Lower leg skin (tissue), 4 donors: ENCODE results near the gene OR2T33. TPM values are rescaled to one million over a fixed set of nuclear protein-coding genes. Genes with fewer than 3 reads are reported as not detected.
"Not testable (repeated sequence)": the region's sequence is repeated elsewhere in the genome, so short reads cannot be mapped to it uniquely, and the experiment has no call there.

ENCODE experiments used
- DNase-seq, 2 donors: peaks; one replicate each; pipeline ENCODE4 v3.0.0-alpha.2; 2019; ENCODE audit warnings: low spot score in 2 of 2
- H3K4me3 ChIP-seq: fragments of 200-600 bp; sonication (generic); 2 replicates; pipeline ENCODE4 v1.5.1; 2017; ENCODE audit warnings: mild to moderate bottlenecking, low read depth; ENCODE audit not compliant: poor library complexity, severe bottlenecking
- POLR2A ChIP-seq, 2 donors: fragments of 450-650 bp; IDR thresholded peaks; one replicate each; pipeline ENCODE4 v1.6.1; 2016 to 2017; ENCODE audit warnings: antibody characterized with exemption in 2 of 2, mild to moderate bottlenecking in 1 of 2, moderate library complexity in 1 of 2
- WGBS, 2 donors: methylation state at CpG; one replicate each; pipeline ENCODE4 v1.1.5; 2018; 5-methylcytosine and 5-hydroxymethylcytosine counted together
- intact Hi-C: fragments of 100-400 bp; cut with DNase I; formaldehyde crosslinking; loops from one replicate; pipeline ENCODE4 v1.15.0; 2023; ENCODE audit warnings: low total_unique reads
- total RNA-seq, 4 donors: library from RNA; depleted of rRNA; stranded (reverse); fragments of >200 nt; gene quantifications; one replicate each; pipeline ENCODE4 v1.1.0, GENCODE V29; 2016
- TF ChIP-seq, protein P1 (sequence below), 3 donors: fragments of 450-650 bp; IDR thresholded peaks; one replicate each; pipeline ENCODE4 v1.5.1; 2016; ENCODE audit warnings: antibody characterized with exemption in 3 of 3, mild to moderate bottlenecking in 3 of 3, moderate library complexity in 2 of 3

The OR2T33 gene
- total RNA-seq = not detected

GRCh38 chr1:248277876-248278275, at the start of gene OR2T33:
Gene OR2T33 (minus strand): TSS chr1:248277976. CDS start chr1:248273814, 4,162 bp downstream.
- DNase-seq = no peak
- 39% methylated on average over 1 of the region's 1 CpG for WGBS, 2 donors
- TF ChIP-seq, protein P1, sequence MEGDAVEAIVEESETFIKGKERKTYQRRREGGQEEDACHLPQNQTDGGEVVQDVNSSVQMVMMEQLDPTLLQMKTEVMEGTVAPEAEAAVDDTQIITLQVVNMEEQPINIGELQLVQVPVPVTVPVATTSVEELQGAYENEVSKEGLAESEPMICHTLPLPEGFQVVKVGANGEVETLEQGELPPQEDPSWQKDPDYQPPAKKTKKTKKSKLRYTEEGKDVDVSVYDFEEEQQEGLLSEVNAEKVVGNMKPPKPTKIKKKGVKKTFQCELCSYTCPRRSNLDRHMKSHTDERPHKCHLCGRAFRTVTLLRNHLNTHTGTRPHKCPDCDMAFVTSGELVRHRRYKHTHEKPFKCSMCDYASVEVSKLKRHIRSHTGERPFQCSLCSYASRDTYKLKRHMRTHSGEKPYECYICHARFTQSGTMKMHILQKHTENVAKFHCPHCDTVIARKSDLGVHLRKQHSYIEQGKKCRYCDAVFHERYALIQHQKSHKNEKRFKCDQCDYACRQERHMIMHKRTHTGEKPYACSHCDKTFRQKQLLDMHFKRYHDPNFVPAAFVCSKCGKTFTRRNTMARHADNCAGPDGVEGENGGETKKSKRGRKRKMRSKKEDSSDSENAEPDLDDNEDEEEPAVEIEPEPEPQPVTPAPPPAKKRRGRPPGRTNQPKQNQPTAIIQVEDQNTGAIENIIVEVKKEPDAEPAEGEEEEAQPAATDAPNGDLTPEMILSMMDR (IDR thresholded peaks at IDR 0.05) = no peak
- no peak for TF ChIP-seq POLR2A (IDR thresholded peaks at IDR 0.05)
- intact Hi-C loops = no loop called here
- H3K4me3 ChIP-seq = no peak within 1 kb of the TSS

- intact Hi-C loops = no loop called here
Observed at GRCh38 chr1:248324468-248324867, 46.7 kb upstream of the OR2T33 start, which contains the start of gene OR2M7. Gene OR2M7 (minus strand): TSS chr1:248324568. CDS start chr1:248324568, 0 bp downstream.

DNA sequence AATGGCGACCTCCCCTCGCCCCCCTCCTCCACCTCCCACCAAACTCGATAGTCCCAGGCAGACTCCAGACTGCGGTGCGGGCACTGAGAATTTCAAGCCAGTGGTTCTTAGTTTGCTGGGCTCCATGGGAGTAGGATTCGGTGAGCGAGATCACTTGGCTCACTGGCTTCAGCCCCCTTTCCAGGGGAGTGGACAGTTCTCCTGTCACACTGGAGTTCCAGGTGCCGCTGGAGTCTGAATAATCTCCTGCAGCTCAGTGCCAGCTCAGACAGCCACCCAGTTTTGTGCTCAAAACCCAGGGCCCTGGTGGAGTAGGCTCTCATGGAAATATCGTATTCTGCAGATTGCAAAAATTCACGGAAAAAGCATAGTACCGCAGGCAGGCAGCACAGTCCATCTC, 39.0 kb upstream of the OR2T33 start:
- TF ChIP-seq, protein P1 (IDR thresholded peaks at IDR 0.05) = no peak
- TF ChIP-seq POLR2A (IDR thresholded peaks at IDR 0.05) = no peak
- intact Hi-C loops = no loop called here
- no peak overlapping the region for H3K4me3 ChIP-seq
- WGBS, 2 donors = 85 to 87% methylated on average over 10 to 11 of the region's 11 CpGs
- DNase-seq = peak in 1 of 2 donors; percentile 59

More at GRCh38 chr1:248324468-248324867, 46.7 kb upstream of the OR2T33 start, which contains the start of gene OR2M7:
- no peak for DNase-seq
- no peak within 1 kb of the TSS for H3K4me3 ChIP-seq
- TF ChIP-seq POLR2A (IDR thresholded peaks at IDR 0.05) = no peak
- TF ChIP-seq, protein P1 (IDR thresholded peaks at IDR 0.05) = no peak
- 89 to 100% methylated on average over 1 of the region's 1 CpG for WGBS, 2 donors

DNA sequence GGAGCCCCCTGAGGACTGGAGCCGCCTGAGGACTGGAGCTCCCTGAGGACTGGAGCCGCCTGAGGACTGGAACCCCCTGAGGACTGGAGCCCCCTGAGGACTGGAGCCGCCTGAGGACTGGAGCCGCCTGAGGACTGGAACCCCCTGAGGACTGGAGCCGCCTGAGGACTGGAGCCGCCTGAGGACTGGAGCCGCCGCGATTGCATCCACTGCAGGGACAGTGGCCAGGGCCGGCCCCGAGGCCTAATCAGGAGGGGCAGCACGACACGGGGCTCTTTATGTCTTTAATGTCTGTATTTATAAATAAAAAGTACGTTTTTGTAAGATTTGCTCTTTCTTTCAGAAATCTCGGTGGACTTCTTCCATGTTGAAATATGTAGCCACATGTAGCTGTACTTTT, 29.0 kb upstream of the OR2T33 start:
- H3K4me3 ChIP-seq, DNase-seq, intact Hi-C loops: not testable (repeated sequence)
- 78 to 83% methylated on average over 13 to 14 of the region's 15 CpGs for WGBS, 2 donors

DNA sequence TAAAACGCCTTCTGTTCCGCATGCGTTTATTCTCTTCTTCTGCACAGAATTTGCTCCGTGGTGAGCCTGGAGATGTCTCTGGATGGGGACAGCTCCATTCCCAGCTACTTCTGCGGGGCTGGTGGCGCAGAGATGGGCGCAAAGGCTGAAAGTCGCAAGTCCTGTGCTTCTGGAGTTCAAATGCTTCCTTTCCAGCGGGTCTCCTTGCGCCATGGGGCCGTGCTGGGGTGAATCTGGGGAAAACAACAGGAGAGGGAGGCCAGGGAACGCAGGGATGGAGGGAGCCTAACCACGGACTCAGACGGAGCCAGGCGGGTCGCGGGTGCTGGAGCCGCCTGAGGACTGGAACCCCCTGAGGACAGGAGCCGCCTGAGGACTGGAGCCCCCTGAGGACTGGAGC, 28.3 kb upstream of the OR2T33 start:
- DNase-seq = peak in 1 of 2 donors; percentile 78
- intact Hi-C loops = no loop called here
- 87 to 88% methylated on average over 14 to 19 of the region's 19 CpGs for WGBS, 2 donors

DNA sequence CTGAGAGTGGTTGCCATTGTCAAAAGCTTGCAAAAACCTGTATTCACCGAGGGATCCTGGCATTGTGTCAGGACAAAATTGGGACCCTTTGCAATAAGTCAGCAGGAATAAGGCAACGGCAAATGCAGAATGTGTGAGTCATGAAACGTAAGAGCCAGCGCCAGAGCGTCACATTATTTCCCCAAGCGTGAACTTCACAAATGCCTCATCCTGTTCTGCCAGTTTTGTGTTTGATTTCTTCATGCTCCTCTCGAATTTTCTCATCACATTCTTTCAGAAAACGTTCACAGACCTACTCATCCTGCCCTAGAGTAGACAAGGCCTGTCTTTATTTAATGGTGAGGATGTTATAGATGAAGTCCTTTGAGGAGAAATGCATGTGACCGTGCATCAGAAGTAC, 27.9 kb upstream of the OR2T33 start:
- 81% methylated on average over 8 to 9 of the region's 9 CpGs for WGBS, 2 donors
- intact Hi-C loops, DNase-seq: not testable (repeated sequence)

More for the DNA sequence above, 28.3 kb upstream of the OR2T33 start:
- no peak overlapping the region for H3K4me3 ChIP-seq
- TF ChIP-seq, protein P1 (IDR thresholded peaks at IDR 0.05) = no peak
- no peak for TF ChIP-seq POLR2A (IDR thresholded peaks at IDR 0.05)

GRCh38 chr1:248303324-248303723, 25.5 kb upstream of the OR2T33 start, which contains the start of gene OR2T12:
Gene OR2T12 (minus strand): TSS chr1:248303424. CDS start chr1:248295578, 7,846 bp downstream.
- 70 to 93% methylated on average over 1 of the region's 1 CpG for WGBS, 2 donors
- no peak for DNase-seq
- TF ChIP-seq POLR2A (IDR thresholded peaks at IDR 0.05) = no peak
- TF ChIP-seq, protein P1 (IDR thresholded peaks at IDR 0.05) = no peak
- no peak within 1 kb of the TSS for H3K4me3 ChIP-seq
- intact Hi-C loops = no loop called here

More for the DNA sequence above, 27.9 kb upstream of the OR2T33 start:
- H3K4me3 ChIP-seq = not testable (repeated sequence)
